22Rv1 (cell line): ENCODE data around the gene NPHP4.

Source experiments
- H3K27ac ChIP-seq: fragments of 450-650 bp; 2 replicates; pipeline ENCODE4 v1.5.1; 2017
- ZFX ChIP-seq: fragments of 450-650 bp; IDR thresholded peaks from 2 replicates; pipeline ENCODE4 v1.6.1; 2017; ENCODE audit warnings: antibody characterized with exemption, borderline replicate concordance
- TF ChIP-seq, protein P1 (sequence below): fragments of 450-650 bp; IDR thresholded peaks from 2 replicates; pipeline ENCODE4 v1.5.1; 2017; ENCODE audit warnings: mild to moderate bottlenecking

The NPHP4 gene

DNA sequence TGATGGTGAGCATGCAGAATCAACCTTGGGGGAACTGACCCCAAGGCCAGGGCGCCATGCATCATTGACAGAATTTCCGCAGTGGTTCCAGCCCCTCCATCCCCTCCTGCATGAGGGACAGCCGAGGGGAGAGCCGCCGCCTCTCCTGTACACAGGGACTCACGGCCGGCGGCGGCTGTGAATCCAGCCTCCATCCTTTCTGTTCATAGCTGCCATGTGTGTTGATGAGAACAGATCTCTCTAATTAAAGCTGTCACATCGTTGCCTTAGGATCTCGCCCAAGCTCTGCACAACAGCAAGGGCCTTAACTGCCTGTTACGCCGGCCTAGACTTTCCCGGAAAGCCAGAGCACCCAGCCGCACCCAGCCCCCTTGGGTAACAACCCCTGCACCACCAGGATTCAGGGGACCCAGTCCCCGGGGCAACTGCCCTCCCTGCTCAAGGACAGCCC is 151.6 kb downstream of the NPHP4 start:
- TF ChIP-seq ZFX: no peak
- TF ChIP-seq, protein P1, sequence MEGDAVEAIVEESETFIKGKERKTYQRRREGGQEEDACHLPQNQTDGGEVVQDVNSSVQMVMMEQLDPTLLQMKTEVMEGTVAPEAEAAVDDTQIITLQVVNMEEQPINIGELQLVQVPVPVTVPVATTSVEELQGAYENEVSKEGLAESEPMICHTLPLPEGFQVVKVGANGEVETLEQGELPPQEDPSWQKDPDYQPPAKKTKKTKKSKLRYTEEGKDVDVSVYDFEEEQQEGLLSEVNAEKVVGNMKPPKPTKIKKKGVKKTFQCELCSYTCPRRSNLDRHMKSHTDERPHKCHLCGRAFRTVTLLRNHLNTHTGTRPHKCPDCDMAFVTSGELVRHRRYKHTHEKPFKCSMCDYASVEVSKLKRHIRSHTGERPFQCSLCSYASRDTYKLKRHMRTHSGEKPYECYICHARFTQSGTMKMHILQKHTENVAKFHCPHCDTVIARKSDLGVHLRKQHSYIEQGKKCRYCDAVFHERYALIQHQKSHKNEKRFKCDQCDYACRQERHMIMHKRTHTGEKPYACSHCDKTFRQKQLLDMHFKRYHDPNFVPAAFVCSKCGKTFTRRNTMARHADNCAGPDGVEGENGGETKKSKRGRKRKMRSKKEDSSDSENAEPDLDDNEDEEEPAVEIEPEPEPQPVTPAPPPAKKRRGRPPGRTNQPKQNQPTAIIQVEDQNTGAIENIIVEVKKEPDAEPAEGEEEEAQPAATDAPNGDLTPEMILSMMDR: no peak
- H3K27ac ChIP-seq: no peak overlapping the region

DNA sequence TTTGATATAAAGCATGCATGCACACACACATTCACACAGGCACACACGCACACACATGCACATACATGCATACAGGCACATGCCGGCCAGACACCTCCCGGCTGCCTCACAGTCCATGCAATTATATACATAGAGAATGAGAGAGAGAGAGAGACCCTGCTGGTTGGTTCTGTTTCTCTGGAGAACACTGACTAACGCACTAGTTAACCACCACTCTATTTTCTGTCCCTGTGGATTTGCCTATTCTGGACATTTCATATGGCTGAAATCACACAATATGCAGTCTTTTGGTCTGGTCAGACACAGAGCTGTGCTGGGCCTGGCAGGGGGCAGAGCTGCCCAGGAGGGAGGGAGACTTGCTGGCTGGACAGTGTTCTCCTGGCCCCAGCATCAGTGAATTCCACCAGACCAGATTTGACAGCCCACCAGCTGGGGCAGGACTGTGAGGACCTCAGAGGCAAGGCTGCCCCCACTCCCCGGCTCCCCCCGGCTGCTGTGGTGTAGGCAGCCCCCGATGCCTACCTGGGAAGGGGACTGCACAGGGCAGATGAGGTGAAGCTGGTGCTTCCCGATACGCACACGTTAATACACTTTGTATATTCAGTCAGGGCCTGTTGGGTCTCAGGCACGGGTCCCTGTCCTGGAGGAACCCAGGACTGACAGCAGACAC is 152.2 kb downstream of the NPHP4 start:
- TF ChIP-seq, protein P1: no peak
- TF ChIP-seq ZFX: no peak

DNA sequence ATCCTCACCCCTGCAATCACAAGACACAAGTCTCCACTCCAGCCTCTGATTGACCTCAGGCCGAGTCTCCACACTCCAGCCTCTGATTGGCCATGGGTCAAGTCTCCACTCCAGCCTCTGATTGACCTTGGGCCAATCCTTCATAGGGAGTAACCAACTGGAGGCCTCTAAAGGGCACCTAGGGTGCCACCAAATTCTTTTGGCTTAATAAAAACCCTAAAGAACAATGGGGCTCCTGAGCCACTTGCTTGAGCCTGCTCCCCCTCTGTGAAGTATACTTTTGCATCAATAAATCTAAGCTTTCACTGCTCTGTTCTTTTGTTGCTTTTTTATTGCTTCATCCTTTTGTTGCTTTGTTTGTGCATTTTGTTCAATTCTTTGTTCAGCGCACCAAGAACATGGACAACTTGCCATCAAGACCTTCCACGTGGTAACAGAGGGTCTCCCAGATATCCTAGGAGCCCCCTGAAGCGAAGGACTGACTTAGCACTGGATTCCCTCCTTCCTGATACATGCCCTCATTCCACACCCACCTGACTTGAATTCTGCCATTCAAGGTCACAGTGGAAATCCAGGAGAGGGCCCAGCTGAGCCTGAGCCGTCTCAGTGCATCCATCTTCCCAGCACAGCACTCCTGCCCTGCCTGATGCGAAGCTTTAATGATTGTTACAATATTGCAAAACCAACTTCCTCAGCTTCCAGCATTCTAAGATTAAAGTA is 152.9 kb downstream of the NPHP4 start:
- H3K27ac ChIP-seq: no peak overlapping the region
- TF ChIP-seq, protein P1: no peak
- no peak for TF ChIP-seq ZFX

More for the DNA sequence above, 152.2 kb downstream of the NPHP4 start:
- H3K27ac ChIP-seq: no peak overlapping the region

DNA sequence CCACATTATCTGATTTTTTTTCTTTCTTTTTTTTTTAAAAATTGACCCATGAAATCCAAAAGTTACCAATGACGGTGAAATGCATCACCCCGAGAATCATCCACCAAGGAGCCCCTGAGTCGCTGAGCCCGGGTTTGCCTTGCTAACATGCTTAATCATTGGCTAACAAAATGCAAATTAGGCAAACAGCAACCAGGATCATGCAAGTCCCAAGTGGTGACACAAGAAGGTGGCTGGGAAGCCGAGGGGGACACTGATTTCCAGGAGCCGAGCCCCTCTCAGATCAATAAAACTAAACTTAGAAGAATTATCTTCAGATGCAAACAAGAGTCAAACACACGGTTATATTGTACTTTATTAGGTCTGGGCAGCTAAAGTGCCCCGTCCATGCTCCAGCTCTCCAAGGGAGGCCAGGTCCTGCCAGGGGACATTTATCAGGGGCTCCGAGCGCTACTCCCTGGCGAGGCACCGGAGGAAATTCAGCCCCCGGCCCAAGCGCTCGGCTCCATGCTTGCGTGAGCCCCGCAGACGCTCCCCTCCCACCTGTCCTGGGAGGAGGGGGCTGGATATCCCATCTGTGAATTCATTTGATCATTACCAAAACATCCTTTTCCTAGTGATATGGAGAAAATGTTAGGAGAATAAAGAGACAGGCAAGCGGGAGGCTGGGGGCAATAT is 154.1 kb downstream of the NPHP4 start:
- H3K27ac ChIP-seq: no peak overlapping the region

DNA sequence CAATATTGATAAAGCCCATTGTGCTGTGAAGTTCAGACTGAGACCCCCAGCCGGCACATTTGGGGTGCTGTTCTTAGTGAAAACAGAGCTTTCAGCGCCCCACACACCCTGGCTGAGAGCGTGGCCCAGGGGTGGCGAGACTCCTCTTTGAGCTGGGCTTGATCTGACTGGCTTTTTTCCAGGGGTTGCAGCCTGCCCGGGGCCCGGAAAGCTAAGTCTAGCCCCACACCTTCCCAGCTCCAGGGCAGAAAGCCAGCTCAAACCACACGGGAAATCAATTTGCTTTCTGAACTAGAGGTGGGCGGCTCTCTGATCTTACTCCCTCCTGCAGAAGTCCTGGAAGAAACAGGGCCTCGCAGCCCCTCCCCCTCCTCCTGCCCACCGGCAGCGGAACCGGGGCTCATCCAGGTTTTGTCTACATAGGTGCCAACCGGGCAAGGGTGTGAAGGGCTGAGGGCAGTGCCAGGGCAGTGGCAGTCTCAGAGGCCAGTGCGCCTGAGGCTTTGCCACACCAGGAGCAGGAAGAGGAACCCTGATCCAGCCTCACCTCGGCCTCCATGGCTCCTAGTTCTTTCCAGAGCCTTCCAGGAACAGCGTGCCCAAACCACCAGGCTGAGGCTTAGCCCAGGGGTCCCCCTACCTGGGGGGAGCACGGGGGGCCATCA is 155.3 kb downstream of the NPHP4 start:
- H3K27ac ChIP-seq: no peak overlapping the region
- TF ChIP-seq, protein P1: no peak
- TF ChIP-seq ZFX: no peak

More for the DNA sequence above, 154.1 kb downstream of the NPHP4 start:
- TF ChIP-seq, protein P1: no peak
- TF ChIP-seq ZFX: no peak

DNA sequence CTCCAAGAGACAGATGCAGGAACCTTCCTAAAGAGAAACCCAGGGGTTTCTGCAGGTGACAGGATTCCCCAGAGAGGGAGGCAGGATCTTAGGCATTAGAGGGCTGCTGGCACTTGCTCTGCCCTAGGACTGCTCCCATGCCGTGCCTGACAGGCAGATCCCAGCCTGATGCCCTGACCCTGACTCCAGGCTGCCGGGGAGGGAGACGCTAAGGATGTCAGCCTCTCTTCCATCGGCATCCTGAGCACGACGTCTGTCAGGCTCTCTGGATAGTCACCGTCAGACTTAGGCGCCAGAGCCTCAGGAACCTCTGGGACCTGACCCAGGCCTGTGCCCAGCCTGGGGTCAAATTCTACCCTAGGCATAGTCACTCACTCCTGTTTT is 157.1 kb downstream of the NPHP4 start:
- H3K27ac ChIP-seq: no peak overlapping the region
- TF ChIP-seq ZFX: no peak
- TF ChIP-seq, protein P1: no peak
